Colonic mucosa (tissue), 4 donors: ENCODE measurements around the gene SND1. TPM values are rescaled to one million over a fixed set of nuclear protein-coding genes. Genes with fewer than 3 reads are reported as not detected.

ENCODE experiments used
- DNase-seq: peaks from one replicate; pipeline ENCODE4 v3.0.0-alpha.2; 2020
- H3K27ac ChIP-seq: fragments of 200-600 bp; one replicate; pipeline ENCODE4 v1.8.0; 2021
- H3K27me3 ChIP-seq: fragments of 200-600 bp; one replicate; pipeline ENCODE4 v1.8.0; 2021
- H3K36me3 ChIP-seq: fragments of 200-600 bp; one replicate; pipeline ENCODE4 v1.8.0; 2021
- H3K4me1 ChIP-seq: fragments of 200-600 bp; one replicate; pipeline ENCODE4 v1.8.0; 2021; ENCODE audit warnings: mild to moderate bottlenecking
- H3K4me3 ChIP-seq: fragments of 200-600 bp; one replicate; pipeline ENCODE4 v1.8.0; 2021
- H3K9ac ChIP-seq, 2 donors: one replicate each; pipeline ENCODE4 v1.7.0; 2013; ENCODE audit warnings: control low read depth in 2 of 2, low read depth in 2 of 2, low read length in 2 of 2
- H3K9me3 ChIP-seq: fragments of 200-600 bp; one replicate; pipeline ENCODE4 v1.8.0; 2021
- intact Hi-C: fragments of 100-400 bp; cut with DNase I; formaldehyde crosslinking; loops from one replicate; pipeline ENCODE4 v1.14.1; 2022
- total RNA-seq, 2 donors: library from RNA; stranded (reverse); fragmentation: NEBNext Ultra II Directional in 1 of 2; extraction: Animal tissue kit (Norgen Biotek cat#: 25700) in 1 of 2; gene quantifications; one replicate each; pipeline ENCODE4 v1.2.1, GENCODE V29; 2021
- TF ChIP-seq, protein P1 (sequence below): fragments of 200-600 bp; IDR thresholded peaks from one replicate; pipeline ENCODE4 v1.8.0; 2022; ENCODE audit warnings: antibody characterized with exemption, mild to moderate bottlenecking
- donor health status: healthy.
- donor health status: DM: no; HTN: no; CAD: no.
- donor health status: DM: no; HTN: no; CAD: no.

The SND1 gene
- total RNA-seq, 2 donors from 2014 or later, result 134 to 163 TPM

DNA sequence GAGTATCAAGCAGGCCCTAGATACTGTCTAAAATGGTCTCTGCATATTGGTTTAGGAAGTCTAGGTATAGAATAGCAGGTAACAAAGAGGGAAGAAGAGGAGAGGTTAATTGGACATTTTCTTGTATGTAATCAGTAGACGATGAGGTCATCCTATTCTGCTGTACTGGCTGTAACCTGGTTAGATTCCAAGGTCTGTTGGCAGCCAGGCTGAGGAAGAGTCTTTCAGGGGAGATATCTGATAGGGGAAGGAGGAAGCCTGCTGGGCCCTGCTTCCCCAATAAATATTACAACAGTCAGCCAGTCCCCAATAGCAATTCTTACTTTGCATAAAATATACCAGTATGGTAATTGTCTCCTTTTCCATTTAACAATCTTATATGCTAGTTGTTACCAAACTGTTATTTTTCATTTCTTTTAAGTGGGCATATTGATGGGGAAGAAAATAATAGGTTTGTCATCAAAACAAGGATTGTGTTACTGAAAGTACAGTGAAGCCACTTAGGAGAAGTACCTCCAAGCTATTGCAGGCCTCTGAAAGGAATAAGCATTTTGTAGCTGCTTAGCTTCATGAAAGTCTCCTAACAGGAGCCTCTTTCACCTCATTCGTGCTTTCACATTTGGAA is 192.8 kb downstream of the SND1 start:
- H3K4me3 ChIP-seq, result no peak overlapping the region
- no peak overlapping the region for H3K27ac ChIP-seq
- TF ChIP-seq, protein P1, sequence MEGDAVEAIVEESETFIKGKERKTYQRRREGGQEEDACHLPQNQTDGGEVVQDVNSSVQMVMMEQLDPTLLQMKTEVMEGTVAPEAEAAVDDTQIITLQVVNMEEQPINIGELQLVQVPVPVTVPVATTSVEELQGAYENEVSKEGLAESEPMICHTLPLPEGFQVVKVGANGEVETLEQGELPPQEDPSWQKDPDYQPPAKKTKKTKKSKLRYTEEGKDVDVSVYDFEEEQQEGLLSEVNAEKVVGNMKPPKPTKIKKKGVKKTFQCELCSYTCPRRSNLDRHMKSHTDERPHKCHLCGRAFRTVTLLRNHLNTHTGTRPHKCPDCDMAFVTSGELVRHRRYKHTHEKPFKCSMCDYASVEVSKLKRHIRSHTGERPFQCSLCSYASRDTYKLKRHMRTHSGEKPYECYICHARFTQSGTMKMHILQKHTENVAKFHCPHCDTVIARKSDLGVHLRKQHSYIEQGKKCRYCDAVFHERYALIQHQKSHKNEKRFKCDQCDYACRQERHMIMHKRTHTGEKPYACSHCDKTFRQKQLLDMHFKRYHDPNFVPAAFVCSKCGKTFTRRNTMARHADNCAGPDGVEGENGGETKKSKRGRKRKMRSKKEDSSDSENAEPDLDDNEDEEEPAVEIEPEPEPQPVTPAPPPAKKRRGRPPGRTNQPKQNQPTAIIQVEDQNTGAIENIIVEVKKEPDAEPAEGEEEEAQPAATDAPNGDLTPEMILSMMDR, result no peak
- peak overlapping the region in 1 of 2 donors; percentile 36 for H3K9ac ChIP-seq
- intact Hi-C loops, result no loop called here
- H3K36me3 ChIP-seq, result no peaks in the 10 kb centered on the region
- peak; percentile 55 for DNase-seq
- H3K27me3 ChIP-seq, result no peaks in the 10 kb centered on the region
- no peaks in the 10 kb centered on the region for H3K9me3 ChIP-seq
- H3K4me1 ChIP-seq, result peaks cover 10% of the 10 kb centered on the region

DNA sequence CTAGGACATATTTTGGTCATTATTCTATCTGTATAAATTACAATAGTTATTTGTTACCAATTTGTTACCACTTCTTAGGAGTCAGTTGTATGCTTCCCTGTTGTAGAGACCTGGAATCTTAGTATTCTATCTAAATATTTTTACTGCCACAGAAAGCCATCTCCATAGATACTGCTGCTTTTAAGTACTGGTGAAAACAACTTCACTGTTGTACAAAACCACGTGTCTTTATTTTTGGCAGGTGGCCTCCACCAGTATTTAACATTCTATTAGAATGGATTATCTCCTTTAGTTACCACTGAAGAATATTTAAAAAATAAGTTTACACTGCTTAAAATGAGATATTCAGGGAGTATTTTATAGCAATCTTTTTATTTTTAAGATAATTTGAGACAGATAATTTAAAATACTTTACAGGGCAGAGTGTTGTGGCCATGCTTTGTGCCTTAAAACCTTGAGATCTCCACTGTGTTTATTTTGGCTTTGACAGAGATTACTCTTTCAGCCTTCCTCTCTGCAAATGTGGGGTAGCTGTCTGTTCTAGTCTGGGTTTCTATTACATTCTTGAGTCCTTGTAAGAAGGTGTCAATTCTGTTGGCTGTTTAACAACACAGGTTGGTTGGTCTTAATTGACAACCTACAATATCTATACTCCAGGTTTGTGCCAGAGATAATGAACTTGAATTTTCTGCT is 193.7 kb downstream of the SND1 start:
- Histone ChIP-seq H3K4me3 (no peak overlapping the region), H3K9me3 (no peaks in the 10 kb centered on the region), H3K9ac (no peak overlapping the region), H3K27ac (no peak overlapping the region), H3K27me3 (no peaks in the 10 kb centered on the region), H3K36me3 (no peaks in the 10 kb centered on the region), H3K4me1 (peaks cover 10% of the 10 kb centered on the region)
- TF ChIP-seq, protein P1, result no peak
- no peak for DNase-seq
- intact Hi-C loops, result no loop called here

DNA sequence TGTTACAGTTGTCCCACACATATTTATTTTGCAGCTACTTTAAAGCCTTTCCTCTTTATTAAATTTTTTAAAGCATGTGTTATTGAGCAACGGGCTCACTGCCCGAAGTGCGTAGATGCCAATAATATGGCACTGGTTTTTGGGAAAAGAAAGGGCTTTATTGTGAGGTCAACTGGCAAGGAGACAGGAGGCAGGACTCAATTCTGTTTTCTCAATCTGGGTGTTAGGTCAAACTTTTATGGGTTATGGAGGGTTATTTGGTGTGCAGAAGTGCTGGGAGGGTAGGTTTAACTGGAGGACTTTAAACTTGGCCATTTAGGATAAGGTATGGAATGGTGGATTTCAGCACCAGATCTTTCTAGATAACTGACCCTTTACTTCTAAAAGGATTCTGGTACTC is 195.6 kb downstream of the SND1 start:
- H3K27ac ChIP-seq, result no peak overlapping the region

DNA sequence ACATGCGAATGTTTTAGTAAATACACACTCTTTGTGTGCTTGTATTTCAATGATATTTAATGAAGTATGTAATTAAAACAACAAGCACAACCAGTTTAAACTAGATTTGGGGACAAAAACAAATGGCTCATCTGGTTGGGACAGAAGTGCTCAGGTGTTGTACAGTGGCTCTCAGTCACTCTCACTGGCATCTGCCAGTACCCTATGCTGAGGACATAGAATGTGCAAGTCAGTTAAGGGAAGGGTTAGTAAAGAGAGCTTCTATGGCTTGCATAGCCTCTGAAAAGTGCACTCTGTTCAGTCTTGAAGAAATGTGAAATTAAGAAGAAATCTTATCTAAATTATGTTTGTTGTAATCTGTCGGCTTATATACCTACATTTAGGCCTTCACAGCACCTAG is 196.2 kb downstream of the SND1 start:
- H3K36me3 ChIP-seq, result no peaks in the 10 kb centered on the region
- TF ChIP-seq, protein P1, result no peak
- no peak overlapping the region for H3K4me3 ChIP-seq
- no peak overlapping the region for H3K27ac ChIP-seq
- H3K4me1 ChIP-seq, result peaks cover 10% of the 10 kb centered on the region
- no peak for DNase-seq
- no peaks in the 10 kb centered on the region for H3K9me3 ChIP-seq
- H3K9ac ChIP-seq, result no peak overlapping the region
- intact Hi-C loops, result no loop called here
- H3K27me3 ChIP-seq, result no peaks in the 10 kb centered on the region

More for the DNA sequence above, 195.6 kb downstream of the SND1 start:
- no peaks in the 10 kb centered on the region for H3K9me3 ChIP-seq
- H3K36me3 ChIP-seq, result no peaks in the 10 kb centered on the region
- H3K4me3 ChIP-seq, result no peak overlapping the region
- no peaks in the 10 kb centered on the region for H3K27me3 ChIP-seq
- no peak overlapping the region for H3K9ac ChIP-seq
- peaks cover 10% of the 10 kb centered on the region for H3K4me1 ChIP-seq
- intact Hi-C loops, result no loop called here
- peak; percentile 37 for DNase-seq
- TF ChIP-seq, protein P1, result no peak

DNA sequence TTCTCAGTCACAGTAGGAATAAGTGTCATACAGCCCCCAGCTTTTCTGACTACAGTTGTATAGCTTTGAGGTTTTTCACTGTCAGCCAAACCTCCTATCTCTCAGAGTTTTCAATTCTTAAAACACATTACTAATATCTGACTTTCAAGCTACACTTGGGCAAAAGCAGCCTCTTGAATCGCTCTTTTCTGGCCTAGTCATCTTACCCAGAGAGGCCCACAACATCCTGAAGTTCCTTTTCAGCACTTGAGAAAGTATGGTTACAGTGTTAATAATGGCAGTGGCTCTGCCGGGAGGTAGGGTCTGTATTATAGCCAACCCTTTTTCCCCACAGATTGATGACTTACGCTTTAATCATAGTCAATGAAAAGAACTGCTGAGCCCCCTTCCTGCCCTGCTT is 198.2 kb downstream of the SND1 start:
- no peaks in the 10 kb centered on the region for H3K36me3 ChIP-seq
- TF ChIP-seq, protein P1, result no peak
- intact Hi-C loops, result no loop called here
- no peak for DNase-seq
- no peak overlapping the region for H3K27ac ChIP-seq
- peaks cover 10% of the 10 kb centered on the region for H3K4me1 ChIP-seq
- no peak overlapping the region for H3K4me3 ChIP-seq
- H3K27me3 ChIP-seq, result no peaks in the 10 kb centered on the region
- no peaks in the 10 kb centered on the region for H3K9me3 ChIP-seq
- H3K9ac ChIP-seq, result no peak overlapping the region
